ENCODE data around the gene CSN1S1. TPM values are rescaled to one million over a fixed set of nuclear protein-coding genes. Genes with fewer than 3 reads are reported as not detected.

CSN1S1 gene
- total RNA-seq, 4 donors from 2014 or later: not detected

GRCh38 chr4:69965628-69966027 lies 34.8 kb downstream of the CSN1S1 start, which contains the start of gene CSN2:
Gene CSN2, minus strand, starts transcription at chr4:69965728. Its CDS starts 4,733 bp downstream, at chr4:69960995.
- no peak for DNase-seq
- no peak within 1 kb of the TSS for H3K4me3 ChIP-seq
- H3K27ac ChIP-seq: no peak within 1 kb of the TSS
- intact Hi-C loops (cut with DNase I; ENCODE audit: low total_unique reads): no loop called here
- H3K4me1 ChIP-seq: no peaks in the 10 kb centered on the region
- TF ChIP-seq CTCF (IDR thresholded peaks at IDR 0.05) (no peak), POLR2A (IDR thresholded peaks at IDR 0.05) (no peak)
- no peaks in the 10 kb centered on the region for H3K27me3 ChIP-seq
- H3K9me3 ChIP-seq: no peaks in the 10 kb centered on the region
- H3K36me3 ChIP-seq: no peaks in the 10 kb centered on the region

- Histone ChIP-seq H3K4me1 (no peaks in the 10 kb centered on the region), H3K27ac (no peak overlapping the region), H3K36me3 (no peaks in the 10 kb centered on the region), H3K4me3 (no peak overlapping the region), H3K27me3 (no peaks in the 10 kb centered on the region), H3K9me3 (no peaks in the 10 kb centered on the region)
- no peak for DNase-seq
- TF ChIP-seq CTCF (IDR thresholded peaks at IDR 0.05) (no peak), POLR2A (IDR thresholded peaks at IDR 0.05) (no peak)
- intact Hi-C loops (cut with DNase I; ENCODE audit: low total_unique reads): no loop called here
Observed at GRCh38 chr4:69970071-69970470, 39.2 kb downstream of the CSN1S1 start.

- intact Hi-C loops (cut with DNase I; ENCODE audit: low total_unique reads): no loop called here
- Histone ChIP-seq H3K27me3 (no peaks in the 10 kb centered on the region), H3K9me3 (no peaks in the 10 kb centered on the region), H3K27ac (no peak overlapping the region), H3K4me1 (no peaks in the 10 kb centered on the region), H3K4me3 (no peak overlapping the region), H3K36me3 (no peaks in the 10 kb centered on the region)
- no peak for DNase-seq
- TF ChIP-seq CTCF (IDR thresholded peaks at IDR 0.05) (no peak), POLR2A (IDR thresholded peaks at IDR 0.05) (no peak)
Observed at GRCh38 chr4:69974631-69975030, 43.8 kb downstream of the CSN1S1 start.

GRCh38 chr4:69977582-69977981 lies 46.7 kb downstream of the CSN1S1 start:
- H3K9me3 ChIP-seq: no peaks in the 10 kb centered on the region
- H3K27ac ChIP-seq: no peak overlapping the region
- TF ChIP-seq POLR2A (IDR thresholded peaks at IDR 0.05): no peak
- no peak for TF ChIP-seq CTCF (IDR thresholded peaks at IDR 0.05)
- H3K4me1 ChIP-seq: no peaks in the 10 kb centered on the region
- H3K27me3 ChIP-seq: no peaks in the 10 kb centered on the region
- intact Hi-C loops (cut with DNase I; ENCODE audit: low total_unique reads): no loop called here
- H3K4me3 ChIP-seq: no peak overlapping the region
- no peak for DNase-seq
- no peaks in the 10 kb centered on the region for H3K36me3 ChIP-seq

GRCh38 chr4:69984030-69984443 lies 53.2 kb downstream of the CSN1S1 start:
- no peak for TF ChIP-seq POLR2A (IDR thresholded peaks at IDR 0.05)
- TF ChIP-seq CTCF (IDR thresholded peaks at IDR 0.05): no peak
- Histone ChIP-seq H3K36me3 (no peaks in the 10 kb centered on the region), H3K4me3 (no peak overlapping the region), H3K27me3 (no peaks in the 10 kb centered on the region), H3K9me3 (no peaks in the 10 kb centered on the region), H3K27ac (no peak overlapping the region), H3K4me1 (no peaks in the 10 kb centered on the region)
- intact Hi-C loops (cut with DNase I; ENCODE audit: low total_unique reads): no loop called here
- no peak for DNase-seq
